ENCODE measurements around the gene TREML4. TPM values are rescaled to one million over a fixed set of nuclear protein-coding genes. Genes with fewer than 3 reads are reported as not detected.

The TREML4 gene
- polyA plus RNA-seq, 1 donor from 2014 or later = not detected

GRCh38 chr6:41269716-41270115, 41.6 kb downstream of the TREML4 start:
- no peaks in the 10 kb centered on the region for H3K9me2 ChIP-seq (ENCODE audit: insufficient read depth, low read length)
- H3K36me3 ChIP-seq (ENCODE audit: insufficient read depth, low read length) = no peaks in the 10 kb centered on the region
- H3K79me2 ChIP-seq (replicated peaks; ENCODE audit: insufficient read depth, low read length) = no peaks in the 10 kb centered on the region
- H3K9ac ChIP-seq (ENCODE audit: low read length) = no peak overlapping the region
- TF ChIP-seq REST (IDR thresholded peaks at IDR 0.05; ENCODE audit: borderline replicate concordance) (no peak), RAD21 (conservative IDR thresholded peaks at IDR 0.05) (no peak), POLR2AphosphoS5 (IDR thresholded peaks at IDR 0.05) (no peak), EP300 (conservative IDR thresholded peaks at IDR 0.05; ENCODE audit: poor library complexity, severe bottlenecking) (no peak), CTCF (IDR thresholded peaks at IDR 0.05; ENCODE audit: poor library complexity, severe bottlenecking) (no peak), TAF1 (IDR thresholded peaks at IDR 0.05; ENCODE audit: low read depth) (no peak), MXI1 (conservative IDR thresholded peaks at IDR 0.05; ENCODE audit: poor library complexity, severe bottlenecking) (no peak), EZH2 (IDR thresholded peaks at IDR 0.05; ENCODE audit: borderline replicate concordance, insufficient read depth, low read length, poor library complexity, severe bottlenecking) (no peak), SMC3 (conservative IDR thresholded peaks at IDR 0.05; ENCODE audit: poor library complexity) (no peak)
- H3K4me3 ChIP-seq (ENCODE audit: low read length) = no peak overlapping the region
- H3K9me3 ChIP-seq (ENCODE audit: low read length) = no peaks in the 10 kb centered on the region
- H4K20me1 ChIP-seq (ENCODE audit: insufficient read depth) = no peaks in the 10 kb centered on the region
- H3K27ac ChIP-seq (ENCODE audit: low read length) = no peak overlapping the region
- H3F3A ChIP-seq (ENCODE audit: insufficient read depth, low read length, poor library complexity, severe bottlenecking) = no peaks in the 10 kb centered on the region
- H3K27me3 ChIP-seq (ENCODE audit: insufficient read depth, low read depth, low read length) = no peaks in the 10 kb centered on the region
- H2AFZ ChIP-seq (ENCODE audit: low read depth, low read length) = no peak overlapping the region
- H3K4me2 ChIP-seq (ENCODE audit: low read length) = no peak overlapping the region

- no peak overlapping the region for H3K9ac ChIP-seq (ENCODE audit: low read length)
- H3K9me2 ChIP-seq (ENCODE audit: insufficient read depth, low read length) = no peaks in the 10 kb centered on the region
- no peak overlapping the region for H2AFZ ChIP-seq (ENCODE audit: low read depth, low read length)
- no peaks in the 10 kb centered on the region for H3K27me3 ChIP-seq (ENCODE audit: insufficient read depth, low read depth, low read length)
- no peaks in the 10 kb centered on the region for H3K79me2 ChIP-seq (replicated peaks; ENCODE audit: insufficient read depth, low read length)
- H3K4me3 ChIP-seq (ENCODE audit: low read length) = no peak overlapping the region
- no peaks in the 10 kb centered on the region for H3K36me3 ChIP-seq (ENCODE audit: insufficient read depth, low read length)
- no peak overlapping the region for H3K4me2 ChIP-seq (ENCODE audit: low read length)
- no peaks in the 10 kb centered on the region for H3F3A ChIP-seq (ENCODE audit: insufficient read depth, low read length, poor library complexity, severe bottlenecking)
- no peak for TF ChIP-seq POLR2AphosphoS5 (IDR thresholded peaks at IDR 0.05)
- no peak for TF ChIP-seq MXI1 (conservative IDR thresholded peaks at IDR 0.05; ENCODE audit: poor library complexity, severe bottlenecking)
- no peak for TF ChIP-seq EZH2 (IDR thresholded peaks at IDR 0.05; ENCODE audit: borderline replicate concordance, insufficient read depth, low read length, poor library complexity, severe bottlenecking)
- TF ChIP-seq CTCF (IDR thresholded peaks at IDR 0.05; ENCODE audit: poor library complexity, severe bottlenecking) = no peak
- no peak for TF ChIP-seq EP300 (conservative IDR thresholded peaks at IDR 0.05; ENCODE audit: poor library complexity, severe bottlenecking)
- TF ChIP-seq SMC3 (conservative IDR thresholded peaks at IDR 0.05; ENCODE audit: poor library complexity) = no peak
- TF ChIP-seq RAD21 (conservative IDR thresholded peaks at IDR 0.05) = no peak
- TF ChIP-seq TAF1 (IDR thresholded peaks at IDR 0.05; ENCODE audit: low read depth) = no peak
- TF ChIP-seq REST (IDR thresholded peaks at IDR 0.05; ENCODE audit: borderline replicate concordance) = no peak
- H4K20me1 ChIP-seq (ENCODE audit: insufficient read depth) = no peaks in the 10 kb centered on the region
- no peaks in the 10 kb centered on the region for H3K9me3 ChIP-seq (ENCODE audit: low read length)
- H3K27ac ChIP-seq (ENCODE audit: low read length) = no peak overlapping the region
These were observed 43.8 kb downstream of the TREML4 start for GRCh38 chr6:41271901-41272395.
